Central memory CD8-positive, alpha-beta T cell (primary cell): Measurements from ENCODE around the gene SMURF2.
"Not testable (repeated sequence)": the region's sequence is repeated elsewhere in the genome, so short reads cannot be mapped to it uniquely, and the experiment has no call there.

ENCODE experiments used
- ATAC-seq: fragments of 150-1000 bp; cut with Tn5 transposase; replicated peaks from 2 replicates; pipeline ENCODE4 v1.10.0; 2022; ENCODE audit warnings: mild to moderate bottlenecking, moderate FRiP score, moderate number of reproducible peaks; ENCODE audit not compliant: poor library complexity, severe bottlenecking; ENCODE audit errors: extremely low read depth
- DNase-seq, 2 donors: peaks; one replicate each; pipeline ENCODE4 v3.0.0; 2021; ENCODE audit warnings: low spot score in 2 of 2
- H3K27ac Mint-ChIP-seq: one replicate; pipeline ENCODE4 v1.8.0; 2022; ENCODE audit warnings: low read depth, mild to moderate bottlenecking, moderate library complexity, mixed read lengths
- H3K27me3 Mint-ChIP-seq: one replicate; pipeline ENCODE4 v1.8.0; 2022; ENCODE audit warnings: mixed read lengths
- H3K36me3 Mint-ChIP-seq: one replicate; pipeline ENCODE4 v1.8.0; 2022; ENCODE audit warnings: mild to moderate bottlenecking, moderate library complexity, mixed read lengths; ENCODE audit not compliant: insufficient read depth
- H3K4me1 Mint-ChIP-seq: one replicate; pipeline ENCODE4 v1.8.0; 2022; ENCODE audit warnings: mixed read lengths
- H3K4me3 Mint-ChIP-seq: one replicate; pipeline ENCODE4 v1.8.0; 2022; ENCODE audit warnings: mild to moderate bottlenecking, moderate library complexity, mixed read lengths
- H3K9me3 Mint-ChIP-seq: one replicate; pipeline ENCODE4 v1.8.0; 2022; ENCODE audit warnings: mixed read lengths

SMURF2 gene

GRCh38 chr17:64686705-64687104 is 24.6 kb upstream of the SMURF2 start:
- ATAC-seq = no peak
- no peak for DNase-seq
- Mint-ChIP-seq H3K9me3 (no peaks in the 10 kb centered on the region), H3K4me1 (no peaks in the 10 kb centered on the region), H3K27ac (peak overlapping the region; percentile 61), H3K27me3 (no peaks in the 10 kb centered on the region), H3K36me3 (no peaks in the 10 kb centered on the region), H3K4me3 (no peak overlapping the region)

GRCh38 chr17:64685705-64686104 is 23.6 kb upstream of the SMURF2 start:
- Mint-ChIP-seq H3K4me3 (no peak overlapping the region), H3K4me1 (no peaks in the 10 kb centered on the region), H3K36me3 (no peaks in the 10 kb centered on the region), H3K27me3 (no peaks in the 10 kb centered on the region), H3K9me3 (no peaks in the 10 kb centered on the region), H3K27ac (no peak overlapping the region)
- no peak for ATAC-seq
- DNase-seq = no peak

GRCh38 chr17:64683796-64684195 is 21.7 kb upstream of the SMURF2 start:
- Mint-ChIP-seq H3K27me3 (no peaks in the 10 kb centered on the region), H3K36me3 (no peaks in the 10 kb centered on the region), H3K4me1 (no peaks in the 10 kb centered on the region), H3K27ac (no peak overlapping the region), H3K4me3 (no peak overlapping the region), H3K9me3 (no peaks in the 10 kb centered on the region)
- ATAC-seq = no peak
- DNase-seq = no peak

- Mint-ChIP-seq H3K27ac (no peak overlapping the region), H3K4me3 (no peak overlapping the region), H3K4me1 (no peaks in the 10 kb centered on the region), H3K36me3 (no peaks in the 10 kb centered on the region), H3K27me3 (no peaks in the 10 kb centered on the region), H3K9me3 (no peaks in the 10 kb centered on the region)
- ATAC-seq = no peak
- DNase-seq = no peak
These were observed 20.4 kb upstream of the SMURF2 start for GRCh38 chr17:64682261-64683181.

- Mint-ChIP-seq H3K4me1 (no peaks in the 10 kb centered on the region), H3K27me3 (no peaks in the 10 kb centered on the region), H3K9me3 (no peaks in the 10 kb centered on the region), H3K4me3 (no peak overlapping the region), H3K36me3 (no peaks in the 10 kb centered on the region), H3K27ac (no peak overlapping the region)
- no peak for DNase-seq
- ATAC-seq = no peak
These were observed 17.7 kb upstream of the SMURF2 start for GRCh38 chr17:64679710-64680216.

GRCh38 chr17:64676763-64677162 is 14.7 kb upstream of the SMURF2 start:
- no peak for DNase-seq
- no peak for ATAC-seq
- Mint-ChIP-seq H3K9me3 (no peaks in the 10 kb centered on the region), H3K27me3 (no peaks in the 10 kb centered on the region), H3K4me3 (no peak overlapping the region), H3K27ac (no peak overlapping the region), H3K36me3 (no peaks in the 10 kb centered on the region), H3K4me1 (no peaks in the 10 kb centered on the region)

GRCh38 chr17:64670843-64671590 is 8.9 kb upstream of the SMURF2 start:
- ATAC-seq, H3K4me1 Mint-ChIP-seq, H3K27me3 Mint-ChIP-seq, DNase-seq, H3K9me3 Mint-ChIP-seq, H3K36me3 Mint-ChIP-seq, H3K4me3 Mint-ChIP-seq, H3K27ac Mint-ChIP-seq: not testable (repeated sequence)

- H3K27ac Mint-ChIP-seq, ATAC-seq, H3K4me1 Mint-ChIP-seq, H3K27me3 Mint-ChIP-seq, DNase-seq, H3K4me3 Mint-ChIP-seq, H3K9me3 Mint-ChIP-seq, H3K36me3 Mint-ChIP-seq: not testable (repeated sequence)
These were observed 6.0 kb upstream of the SMURF2 start for GRCh38 chr17:64667807-64668721.

GRCh38 chr17:64664299-64664981 is 2.3 kb upstream of the SMURF2 start:
- ATAC-seq, H3K4me3 Mint-ChIP-seq, H3K27ac Mint-ChIP-seq, H3K9me3 Mint-ChIP-seq, H3K27me3 Mint-ChIP-seq, DNase-seq: not testable (repeated sequence)
- H3K4me1 Mint-ChIP-seq = peaks cover 20% of the 10 kb centered on the region
- peaks cover 14% of the 10 kb centered on the region for H3K36me3 Mint-ChIP-seq

GRCh38 chr17:64663836-64664235 is 1.7 kb upstream of the SMURF2 start:
- H3K27ac Mint-ChIP-seq = not testable (repeated sequence)

GRCh38 chr17:64662774-64663367 is 764 bp upstream of the SMURF2 start:
- H3K4me3 Mint-ChIP-seq = peak overlapping the region; percentile 97
- peaks cover 30% of the 10 kb centered on the region for H3K4me1 Mint-ChIP-seq
- H3K27me3 Mint-ChIP-seq = no peaks in the 10 kb centered on the region
- H3K27ac Mint-ChIP-seq = peak overlapping the region; percentile 95
- peaks cover 15% of the 10 kb centered on the region for H3K36me3 Mint-ChIP-seq
- no peaks in the 10 kb centered on the region for H3K9me3 Mint-ChIP-seq
- ATAC-seq = no peak
- DNase-seq = no peak

More at GRCh38 chr17:64663836-64664235, 1.7 kb upstream of the SMURF2 start:
- peaks cover 14% of the 10 kb centered on the region for H3K36me3 Mint-ChIP-seq
- H3K4me1 Mint-ChIP-seq = peaks cover 26% of the 10 kb centered on the region
- ATAC-seq, H3K4me3 Mint-ChIP-seq, H3K9me3 Mint-ChIP-seq, DNase-seq, H3K27me3 Mint-ChIP-seq: not testable (repeated sequence)
